Peyer's patch (tissue), 4 donors: ENCODE data around the gene SIAE.

ENCODE experiments used
- CTCF ChIP-seq, 6 experiments: fragments of 450-650 bp in 4 of 6; fragments of 200-600 bp in 2 of 6; sonication (generic) in 1 of 6; IDR thresholded peaks; one replicate each; pipeline ENCODE4 v1.5.1; 2017 to 2019; ENCODE audit warnings: antibody characterized with exemption in 6 of 6, mild to moderate bottlenecking in 3 of 6, moderate library complexity in 1 of 6
- POLR2A ChIP-seq, 2 donors: fragments of 450-650 bp; IDR thresholded peaks; one replicate each; pipeline ENCODE4 v1.5.1; 2017; ENCODE audit warnings: antibody characterized with exemption in 2 of 2, mild to moderate bottlenecking in 2 of 2, moderate library complexity in 2 of 2

- no peak for TF ChIP-seq CTCF (IDR thresholded peaks at IDR 0.05)
- peak; percentile 80 to 83 for TF ChIP-seq POLR2A (IDR thresholded peaks at IDR 0.05)
Observed at GRCh38 chr11:124622531-124623451, 50.7 kb downstream of the SIAE start, which contains the start of gene TBRG1.
